Measurements from ENCODE around the gene CDH4. TPM values are rescaled to one million over a fixed set of nuclear protein-coding genes. Genes with fewer than 3 reads are reported as not detected.

CDH4 gene
- total and polyA plus RNA-seq, 7 donors, result under 0.01 to 0.06 TPM; not detected in 5

GRCh38 chr20:61755971-61756845, 504.1 kb downstream of the CDH4 start:
- Histone ChIP-seq H3K9me3 (peaks cover 0 to 3% (median 0%) of the 10 kb centered on the region in 4 donors), H3K36me3 (no peaks in the 10 kb centered on the region), H3K27me3 (peaks cover 0 to 15% (median 0%) of the 10 kb centered on the region in 3 donors), H3K27ac (no peak overlapping the region), H3K4me3 (no peak overlapping the region), H3K4me1 (no peaks in the 10 kb centered on the region)
- TF ChIP-seq POLR2A (IDR thresholded peaks at IDR 0.05) (no peak), POLR2AphosphoS5 (IDR thresholded peaks at IDR 0.05) (no peak), EP300 (IDR thresholded peaks at IDR 0.05) (no peak)
- TF ChIP-seq, protein P1, sequence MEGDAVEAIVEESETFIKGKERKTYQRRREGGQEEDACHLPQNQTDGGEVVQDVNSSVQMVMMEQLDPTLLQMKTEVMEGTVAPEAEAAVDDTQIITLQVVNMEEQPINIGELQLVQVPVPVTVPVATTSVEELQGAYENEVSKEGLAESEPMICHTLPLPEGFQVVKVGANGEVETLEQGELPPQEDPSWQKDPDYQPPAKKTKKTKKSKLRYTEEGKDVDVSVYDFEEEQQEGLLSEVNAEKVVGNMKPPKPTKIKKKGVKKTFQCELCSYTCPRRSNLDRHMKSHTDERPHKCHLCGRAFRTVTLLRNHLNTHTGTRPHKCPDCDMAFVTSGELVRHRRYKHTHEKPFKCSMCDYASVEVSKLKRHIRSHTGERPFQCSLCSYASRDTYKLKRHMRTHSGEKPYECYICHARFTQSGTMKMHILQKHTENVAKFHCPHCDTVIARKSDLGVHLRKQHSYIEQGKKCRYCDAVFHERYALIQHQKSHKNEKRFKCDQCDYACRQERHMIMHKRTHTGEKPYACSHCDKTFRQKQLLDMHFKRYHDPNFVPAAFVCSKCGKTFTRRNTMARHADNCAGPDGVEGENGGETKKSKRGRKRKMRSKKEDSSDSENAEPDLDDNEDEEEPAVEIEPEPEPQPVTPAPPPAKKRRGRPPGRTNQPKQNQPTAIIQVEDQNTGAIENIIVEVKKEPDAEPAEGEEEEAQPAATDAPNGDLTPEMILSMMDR (IDR thresholded peaks at IDR 0.05), result no peak
- no peak for DNase-seq
- intact Hi-C loops (cut with DNase I), result no loop called here
- 71 to 83% methylated on average over 15 of the region's 15 CpGs for WGBS, 2 donors

DNA sequence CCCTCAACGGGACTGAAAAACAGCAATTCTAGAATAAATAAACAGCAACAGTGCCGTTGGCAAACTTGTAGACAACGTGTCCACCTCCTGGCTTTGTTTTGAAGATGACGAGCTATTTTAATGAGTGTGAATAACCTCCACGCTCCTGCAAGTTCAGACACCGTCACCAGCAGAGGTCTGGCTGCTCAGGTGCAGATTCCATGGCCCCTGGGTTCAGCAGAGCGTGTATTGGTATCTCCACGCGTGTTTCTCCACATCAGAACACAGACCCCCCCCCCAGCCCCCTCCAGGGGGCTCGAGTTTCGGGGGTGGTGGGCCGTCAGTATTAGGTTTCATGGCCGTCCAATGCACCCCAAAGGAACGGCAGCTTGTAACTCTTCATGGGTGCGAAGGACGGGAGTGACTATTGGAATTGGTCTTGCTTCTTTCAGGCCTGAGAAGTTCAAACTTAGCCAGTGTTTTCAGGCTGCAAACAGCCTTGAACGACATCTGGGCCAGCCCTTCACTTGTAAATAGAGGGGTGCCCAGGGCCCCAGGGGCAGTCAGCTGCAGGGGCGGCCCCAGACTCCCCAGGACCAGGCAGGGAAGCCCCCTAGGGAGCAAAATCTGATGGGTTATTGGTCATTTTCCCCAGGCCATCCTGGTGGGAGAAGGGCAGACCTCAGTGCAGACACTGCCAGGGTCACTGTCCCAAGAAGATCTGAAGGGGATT, 505.1 kb downstream of the CDH4 start:
- H3K27ac ChIP-seq, result no peak overlapping the region
- H3K9me3 ChIP-seq, result no peaks in the 10 kb centered on the region
- no peak for DNase-seq
- intact Hi-C loops (cut with DNase I), result no loop called here
- H3K36me3 ChIP-seq, result no peaks in the 10 kb centered on the region
- WGBS, 2 donors, result 54 to 70% methylated on average over 18 of the region's 18 CpGs
- TF ChIP-seq EP300 (IDR thresholded peaks at IDR 0.05) (no peak), POLR2A (IDR thresholded peaks at IDR 0.05) (no peak), POLR2AphosphoS5 (IDR thresholded peaks at IDR 0.05) (no peak)
- TF ChIP-seq, protein P1 (IDR thresholded peaks at IDR 0.05), result no peak
- no peak overlapping the region for H3K4me3 ChIP-seq
- H3K4me1 ChIP-seq, result no peaks in the 10 kb centered on the region
- peaks cover 0 to 19% (median 0%) of the 10 kb centered on the region in 3 donors for H3K27me3 ChIP-seq

DNA sequence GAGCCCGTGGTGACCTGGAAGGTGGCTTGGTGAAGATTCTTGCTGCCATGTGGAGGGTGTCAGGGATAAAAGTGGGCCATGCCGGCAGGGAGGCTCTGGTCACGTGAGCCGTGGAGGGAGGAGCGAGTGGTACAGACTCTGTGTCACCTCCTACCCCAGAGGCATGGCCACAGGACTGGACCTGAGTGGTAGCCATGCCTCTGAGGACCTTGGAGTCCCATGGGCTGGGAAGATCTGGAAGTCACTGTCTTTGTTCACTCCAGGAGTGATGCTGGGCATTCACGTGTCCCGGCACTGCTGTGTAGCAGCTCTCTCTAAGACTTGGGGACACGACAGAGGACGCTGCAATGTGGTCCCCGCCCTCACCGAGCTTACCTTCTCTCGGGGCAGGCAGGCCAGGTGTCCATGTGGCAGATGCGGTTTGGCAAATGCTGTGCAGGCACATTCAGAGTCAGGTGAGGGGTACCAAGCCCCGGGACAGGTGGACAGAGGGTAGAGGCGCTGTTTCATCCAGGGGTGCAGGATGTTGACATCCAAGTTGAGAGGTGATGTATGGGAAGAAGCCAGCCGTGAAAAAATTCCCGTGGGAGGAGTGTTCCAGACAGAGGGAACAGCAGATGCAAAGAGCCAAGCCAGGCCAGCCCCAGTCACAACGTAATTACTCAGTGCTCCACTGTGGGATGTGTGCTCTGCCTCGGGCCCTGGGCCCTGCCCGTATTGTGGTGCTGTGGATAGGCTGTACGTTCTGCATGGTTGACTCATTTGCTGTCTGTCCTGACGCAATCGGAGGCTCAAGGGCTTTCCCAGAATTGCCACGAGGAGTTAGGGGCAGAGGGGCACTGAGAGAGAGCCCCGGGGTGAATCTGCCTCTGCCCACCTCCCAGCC, 505.9 kb downstream of the CDH4 start:
- intact Hi-C loops (cut with DNase I), result no loop called here

More for the DNA sequence above, 505.9 kb downstream of the CDH4 start:
- TF ChIP-seq POLR2A (IDR thresholded peaks at IDR 0.05), result no peak
- no peak for TF ChIP-seq POLR2AphosphoS5 (IDR thresholded peaks at IDR 0.05)
- no peak for TF ChIP-seq EP300 (IDR thresholded peaks at IDR 0.05)
- TF ChIP-seq, protein P1 (IDR thresholded peaks at IDR 0.05), result no peak
- WGBS, 2 donors, result 75 to 85% methylated on average over 25 of the region's 25 CpGs
- H3K27ac ChIP-seq, result no peak overlapping the region
- peak; percentile 53 for DNase-seq
- peaks cover 0 to 21% (median 0%) of the 10 kb centered on the region in 3 donors for H3K27me3 ChIP-seq
- H3K36me3 ChIP-seq, result no peaks in the 10 kb centered on the region
- H3K9me3 ChIP-seq, result no peaks in the 10 kb centered on the region
- H3K4me3 ChIP-seq, result no peak overlapping the region
- H3K4me1 ChIP-seq, result no peaks in the 10 kb centered on the region

Data from sigmoid colon (tissue), 7 donors.